Liver (tissue), 3 donors: ENCODE measurements around the gene CDHR2.

Experiments
- EGR1 ChIP-seq, 2 donors: IDR thresholded peaks; 2 replicates each; pipeline ENCODE4 v1.6.1; 2016 to 2018; ENCODE audit warnings: antibody characterized with exemption in 2 of 2, low read depth in 2 of 2
- FOXA1 ChIP-seq: IDR thresholded peaks from 2 replicates; pipeline ENCODE4 v1.6.1; 2016; ENCODE audit warnings: antibody characterized with exemption
- NR2F2 ChIP-seq: IDR thresholded peaks from 2 replicates; pipeline ENCODE4 v1.6.1; 2016; ENCODE audit warnings: antibody characterized with exemption
- RAD21 ChIP-seq, 2 donors: IDR thresholded peaks; 2 replicates each; pipeline ENCODE4 v1.6.1; 2016; ENCODE audit warnings: antibody characterized with exemption in 2 of 2, mild to moderate bottlenecking in 2 of 2
- SP1 ChIP-seq: IDR thresholded peaks from 2 replicates; pipeline ENCODE4 v1.6.1; 2018; ENCODE audit warnings: antibody characterized with exemption, mild to moderate bottlenecking
- TAF1 ChIP-seq: conservative IDR thresholded peaks from 2 replicates; pipeline ENCODE4 v1.6.1; 2016; ENCODE audit warnings: antibody characterized with exemption, mild to moderate bottlenecking
- YY1 ChIP-seq: IDR thresholded peaks from 2 replicates; pipeline ENCODE4 v1.6.1; 2016; ENCODE audit warnings: antibody characterized with exemption, mild to moderate bottlenecking
- TF ChIP-seq, protein P1 (sequence below): fragments of 150-350 bp; IDR thresholded peaks from 2 replicates; pipeline ENCODE4 v1.5.1; 2017; ENCODE audit warnings: improper control_type of control experiment, low read depth, low read length; ENCODE audit not compliant: missing input control
- TF ChIP-seq, protein P2 (sequence below): IDR thresholded peaks from 2 replicates; pipeline ENCODE4 v1.6.1; 2016; ENCODE audit warnings: antibody characterized with exemption, mild to moderate bottlenecking
- TF ChIP-seq, protein P3 (sequence below): IDR thresholded peaks from 2 replicates; pipeline ENCODE4 v1.6.1; 2016; ENCODE audit warnings: antibody characterized with exemption
- TF ChIP-seq, protein P4 (sequence below): IDR thresholded peaks from 2 replicates; pipeline ENCODE4 v1.6.1; 2016; ENCODE audit warnings: antibody characterized with exemption
- TF ChIP-seq, protein P5 (sequence below): IDR thresholded peaks from 2 replicates; pipeline ENCODE4 v1.6.1; 2016; ENCODE audit warnings: antibody characterized with exemption
- donor health status: healthy.
- donor health status: healthy.

DNA sequence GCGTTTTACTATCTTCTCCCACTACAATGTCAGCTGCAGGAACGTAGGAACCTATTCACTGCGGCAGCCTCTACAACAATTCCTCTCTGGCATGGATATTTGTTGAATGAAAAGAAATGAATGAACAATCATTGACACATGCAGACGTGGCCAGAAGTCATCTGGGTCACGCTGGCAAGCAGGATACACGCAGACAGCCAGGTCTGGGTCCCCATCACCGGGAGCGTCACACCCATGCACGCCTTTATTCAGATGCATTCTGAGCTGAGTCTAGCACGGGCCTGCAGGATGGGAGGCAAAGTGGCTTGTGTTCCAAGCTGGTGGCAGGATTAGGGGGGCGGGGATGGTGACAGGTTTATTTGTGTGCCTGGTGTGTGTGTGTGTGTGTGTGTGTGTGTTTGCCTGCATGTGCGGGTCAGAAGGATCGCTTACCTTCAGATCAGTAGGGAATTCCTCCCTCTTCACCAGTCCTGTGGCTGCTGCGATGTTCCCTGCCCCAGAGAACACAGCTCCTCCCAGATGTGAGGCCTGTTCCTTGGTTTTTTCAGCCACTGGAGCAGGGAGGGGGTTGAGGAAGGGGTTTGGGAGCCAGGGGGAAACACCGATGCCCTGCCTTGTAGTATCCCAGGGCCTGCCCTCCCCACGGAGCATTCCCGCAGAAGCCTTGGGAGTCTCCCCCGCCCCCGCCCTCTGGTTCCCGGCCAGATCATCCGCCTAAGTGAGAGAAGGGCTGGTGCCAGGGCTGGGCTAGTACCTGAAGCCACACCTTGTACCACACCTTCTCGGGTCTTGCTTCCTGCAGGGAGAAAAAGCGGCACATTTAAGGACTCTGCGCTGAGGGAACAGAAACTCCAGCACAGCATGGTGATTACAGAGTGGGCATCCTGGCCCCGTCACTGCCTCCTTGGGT is 77.1 kb downstream of the CDHR2 start:
- TF ChIP-seq, protein P1, sequence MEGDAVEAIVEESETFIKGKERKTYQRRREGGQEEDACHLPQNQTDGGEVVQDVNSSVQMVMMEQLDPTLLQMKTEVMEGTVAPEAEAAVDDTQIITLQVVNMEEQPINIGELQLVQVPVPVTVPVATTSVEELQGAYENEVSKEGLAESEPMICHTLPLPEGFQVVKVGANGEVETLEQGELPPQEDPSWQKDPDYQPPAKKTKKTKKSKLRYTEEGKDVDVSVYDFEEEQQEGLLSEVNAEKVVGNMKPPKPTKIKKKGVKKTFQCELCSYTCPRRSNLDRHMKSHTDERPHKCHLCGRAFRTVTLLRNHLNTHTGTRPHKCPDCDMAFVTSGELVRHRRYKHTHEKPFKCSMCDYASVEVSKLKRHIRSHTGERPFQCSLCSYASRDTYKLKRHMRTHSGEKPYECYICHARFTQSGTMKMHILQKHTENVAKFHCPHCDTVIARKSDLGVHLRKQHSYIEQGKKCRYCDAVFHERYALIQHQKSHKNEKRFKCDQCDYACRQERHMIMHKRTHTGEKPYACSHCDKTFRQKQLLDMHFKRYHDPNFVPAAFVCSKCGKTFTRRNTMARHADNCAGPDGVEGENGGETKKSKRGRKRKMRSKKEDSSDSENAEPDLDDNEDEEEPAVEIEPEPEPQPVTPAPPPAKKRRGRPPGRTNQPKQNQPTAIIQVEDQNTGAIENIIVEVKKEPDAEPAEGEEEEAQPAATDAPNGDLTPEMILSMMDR: no peak
- TF ChIP-seq, protein P2, sequence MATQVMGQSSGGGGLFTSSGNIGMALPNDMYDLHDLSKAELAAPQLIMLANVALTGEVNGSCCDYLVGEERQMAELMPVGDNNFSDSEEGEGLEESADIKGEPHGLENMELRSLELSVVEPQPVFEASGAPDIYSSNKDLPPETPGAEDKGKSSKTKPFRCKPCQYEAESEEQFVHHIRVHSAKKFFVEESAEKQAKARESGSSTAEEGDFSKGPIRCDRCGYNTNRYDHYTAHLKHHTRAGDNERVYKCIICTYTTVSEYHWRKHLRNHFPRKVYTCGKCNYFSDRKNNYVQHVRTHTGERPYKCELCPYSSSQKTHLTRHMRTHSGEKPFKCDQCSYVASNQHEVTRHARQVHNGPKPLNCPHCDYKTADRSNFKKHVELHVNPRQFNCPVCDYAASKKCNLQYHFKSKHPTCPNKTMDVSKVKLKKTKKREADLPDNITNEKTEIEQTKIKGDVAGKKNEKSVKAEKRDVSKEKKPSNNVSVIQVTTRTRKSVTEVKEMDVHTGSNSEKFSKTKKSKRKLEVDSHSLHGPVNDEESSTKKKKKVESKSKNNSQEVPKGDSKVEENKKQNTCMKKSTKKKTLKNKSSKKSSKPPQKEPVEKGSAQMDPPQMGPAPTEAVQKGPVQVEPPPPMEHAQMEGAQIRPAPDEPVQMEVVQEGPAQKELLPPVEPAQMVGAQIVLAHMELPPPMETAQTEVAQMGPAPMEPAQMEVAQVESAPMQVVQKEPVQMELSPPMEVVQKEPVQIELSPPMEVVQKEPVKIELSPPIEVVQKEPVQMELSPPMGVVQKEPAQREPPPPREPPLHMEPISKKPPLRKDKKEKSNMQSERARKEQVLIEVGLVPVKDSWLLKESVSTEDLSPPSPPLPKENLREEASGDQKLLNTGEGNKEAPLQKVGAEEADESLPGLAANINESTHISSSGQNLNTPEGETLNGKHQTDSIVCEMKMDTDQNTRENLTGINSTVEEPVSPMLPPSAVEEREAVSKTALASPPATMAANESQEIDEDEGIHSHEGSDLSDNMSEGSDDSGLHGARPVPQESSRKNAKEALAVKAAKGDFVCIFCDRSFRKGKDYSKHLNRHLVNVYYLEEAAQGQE: no peak
- TF ChIP-seq, protein P3, sequence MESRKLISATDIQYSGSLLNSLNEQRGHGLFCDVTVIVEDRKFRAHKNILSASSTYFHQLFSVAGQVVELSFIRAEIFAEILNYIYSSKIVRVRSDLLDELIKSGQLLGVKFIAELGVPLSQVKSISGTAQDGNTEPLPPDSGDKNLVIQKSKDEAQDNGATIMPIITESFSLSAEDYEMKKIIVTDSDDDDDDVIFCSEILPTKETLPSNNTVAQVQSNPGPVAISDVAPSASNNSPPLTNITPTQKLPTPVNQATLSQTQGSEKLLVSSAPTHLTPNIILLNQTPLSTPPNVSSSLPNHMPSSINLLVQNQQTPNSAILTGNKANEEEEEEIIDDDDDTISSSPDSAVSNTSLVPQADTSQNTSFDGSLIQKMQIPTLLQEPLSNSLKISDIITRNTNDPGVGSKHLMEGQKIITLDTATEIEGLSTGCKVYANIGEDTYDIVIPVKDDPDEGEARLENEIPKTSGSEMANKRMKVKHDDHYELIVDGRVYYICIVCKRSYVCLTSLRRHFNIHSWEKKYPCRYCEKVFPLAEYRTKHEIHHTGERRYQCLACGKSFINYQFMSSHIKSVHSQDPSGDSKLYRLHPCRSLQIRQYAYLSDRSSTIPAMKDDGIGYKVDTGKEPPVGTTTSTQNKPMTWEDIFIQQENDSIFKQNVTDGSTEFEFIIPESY: no peak
- TF ChIP-seq FOXA1 (no peak), YY1 (no peak), RAD21 (IDR thresholded peaks at IDR 0.05) (no peak), SP1 (no peak), NR2F2 (no peak), TAF1 (no peak), EGR1 (IDR thresholded peaks at IDR 0.05; ENCODE audit: low read depth in 2 of 2) (no peak)
- TF ChIP-seq, protein P4, sequence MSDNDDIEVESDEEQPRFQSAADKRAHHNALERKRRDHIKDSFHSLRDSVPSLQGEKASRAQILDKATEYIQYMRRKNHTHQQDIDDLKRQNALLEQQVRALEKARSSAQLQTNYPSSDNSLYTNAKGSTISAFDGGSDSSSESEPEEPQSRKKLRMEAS: no peak
- TF ChIP-seq, protein P5, sequence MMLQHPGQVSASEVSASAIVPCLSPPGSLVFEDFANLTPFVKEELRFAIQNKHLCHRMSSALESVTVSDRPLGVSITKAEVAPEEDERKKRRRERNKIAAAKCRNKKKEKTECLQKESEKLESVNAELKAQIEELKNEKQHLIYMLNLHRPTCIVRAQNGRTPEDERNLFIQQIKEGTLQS: no peak
